H9 (cell line): ENCODE data around the gene AMBRA1. TPM values are rescaled to one million over a fixed set of nuclear protein-coding genes. Genes with fewer than 3 reads are reported as not detected.

Experiments used
- DNase-seq: peaks from one replicate; pipeline ENCODE4 v3.0.0-alpha.2; 2017
- H2AFZ ChIP-seq: one replicate; pipeline ENCODE4 v1.6.1; 2013; ENCODE audit warnings: mild to moderate bottlenecking, low read length, control low read depth, moderate library complexity
- H2AK5ac ChIP-seq: 2 replicates; pipeline ENCODE4 v1.6.1; 2013; ENCODE audit warnings: low read length, control low read depth, mixed read lengths; ENCODE audit not compliant: insufficient read length
- H2BK120ac ChIP-seq: one replicate; pipeline ENCODE4 v1.6.1; 2013; ENCODE audit warnings: low read depth, mild to moderate bottlenecking, low read length, control low read depth, inconsistent platforms; ENCODE audit not compliant: poor library complexity, severe bottlenecking
- H2BK12ac ChIP-seq: 2 replicates; pipeline ENCODE4 v1.6.1; 2013; ENCODE audit warnings: low read length, control low read depth, mixed read lengths, low read depth; ENCODE audit not compliant: insufficient read length
- H2BK15ac ChIP-seq: 2 replicates; pipeline ENCODE4 v1.6.1; 2013; ENCODE audit warnings: low read depth, low read length, control low read depth
- H2BK20ac ChIP-seq: one replicate; pipeline ENCODE4 v1.6.1; 2013; ENCODE audit warnings: low read depth, mild to moderate bottlenecking, low read length, control low read depth, inconsistent platforms; ENCODE audit not compliant: poor library complexity, severe bottlenecking
- H2BK5ac ChIP-seq: 2 replicates; pipeline ENCODE4 v1.6.1; 2013; ENCODE audit warnings: low read length, control low read depth, mixed read lengths; ENCODE audit not compliant: insufficient read length
- H3K14ac ChIP-seq: 2 replicates; pipeline ENCODE4 v1.6.1; 2013; ENCODE audit warnings: low read length, control low read depth; ENCODE audit not compliant: insufficient read depth
- H3K18ac ChIP-seq: 2 replicates; pipeline ENCODE4 v1.6.1; 2013; ENCODE audit warnings: low read depth, mild to moderate bottlenecking, mixed read lengths, low read length, control low read depth; ENCODE audit not compliant: insufficient read length
- H3K23ac ChIP-seq: 2 replicates; pipeline ENCODE4 v1.6.1; 2013; ENCODE audit warnings: low read length, control low read depth, mixed read lengths, low read depth; ENCODE audit not compliant: insufficient read length
- H3K23me2 ChIP-seq: 2 replicates; pipeline ENCODE4 v1.6.1; 2013; ENCODE audit warnings: low read depth, mild to moderate bottlenecking, mixed read lengths, low read length, control low read depth; ENCODE audit not compliant: insufficient read length, poor library complexity, severe bottlenecking
- H3K27ac ChIP-seq: 2 replicates; pipeline ENCODE4 v1.5.1; 2013; ENCODE audit warnings: low read length, control low read depth, mixed read lengths, low read depth; ENCODE audit not compliant: insufficient read length
- H3K27me3 ChIP-seq: 2 replicates; pipeline ENCODE4 v1.6.1; 2013; ENCODE audit warnings: low read length, control low read depth, inconsistent platforms; ENCODE audit not compliant: insufficient read depth
- H3K4ac ChIP-seq: 2 replicates; pipeline ENCODE4 v1.6.1; 2013; ENCODE audit warnings: low read depth, mild to moderate bottlenecking, control low read depth, inconsistent platforms, low read length, moderate library complexity
- H3K4me1 ChIP-seq: 2 replicates; pipeline ENCODE4 v1.6.1; 2013; ENCODE audit warnings: low read length, control low read depth, inconsistent platforms; ENCODE audit not compliant: insufficient read depth
- H3K4me2 ChIP-seq: 2 replicates; pipeline ENCODE4 v1.6.1; 2013; ENCODE audit warnings: low read length, control low read depth, mixed read lengths; ENCODE audit not compliant: insufficient read length, insufficient read depth
- H3K56ac ChIP-seq: 2 replicates; pipeline ENCODE4 v1.6.1; 2013; ENCODE audit warnings: low read depth, mild to moderate bottlenecking, mixed read lengths, low read length, control low read depth; ENCODE audit not compliant: insufficient read length
- H3K79me1 ChIP-seq: 2 replicates; pipeline ENCODE4 v1.6.1; 2013; ENCODE audit warnings: low read depth, mild to moderate bottlenecking, moderate library complexity, low read length, control low read depth, inconsistent platforms; ENCODE audit not compliant: insufficient read depth, poor library complexity, severe bottlenecking
- H3K79me2 ChIP-seq: 2 replicates; pipeline ENCODE4 v1.6.1; 2013; ENCODE audit warnings: low read length, control low read depth, inconsistent platforms; ENCODE audit not compliant: insufficient read depth
- H3K9ac ChIP-seq: 2 replicates; pipeline ENCODE4 v1.6.1; 2013; ENCODE audit warnings: low read length, control low read depth, mixed read lengths; ENCODE audit not compliant: insufficient read length; ENCODE audit errors: extremely low read depth
- H3K9me3 ChIP-seq: one replicate; pipeline ENCODE4 v1.6.1; 2013; ENCODE audit warnings: low read depth, low read length, inconsistent platforms; ENCODE audit not compliant: control insufficient read depth
- H3T11ph ChIP-seq: one replicate; pipeline ENCODE4 v1.6.1; 2013; ENCODE audit warnings: mild to moderate bottlenecking, low read length, control low read depth, inconsistent platforms
- H4K20me1 ChIP-seq: one replicate; pipeline ENCODE4 v1.6.1; 2013; ENCODE audit not compliant: control insufficient read depth, insufficient read length, insufficient read depth
- H4K5ac ChIP-seq: 2 replicates; pipeline ENCODE4 v1.6.1; 2013; ENCODE audit warnings: low read depth, mild to moderate bottlenecking, mixed read lengths, low read length, control low read depth; ENCODE audit not compliant: insufficient read length
- H4K8ac ChIP-seq: replicated peaks from 2 replicates; pipeline ENCODE4 v1.6.1; 2013; ENCODE audit warnings: low read length, control low read depth, mixed read lengths, low read depth; ENCODE audit not compliant: insufficient read length
- H4K91ac ChIP-seq: 2 replicates; pipeline ENCODE4 v1.6.1; 2013; ENCODE audit warnings: low read depth, mild to moderate bottlenecking, moderate library complexity, mixed read lengths, low read length, control low read depth; ENCODE audit not compliant: insufficient read length
- H3K27ac Mint-ChIP-seq, 3 experiments: 2 replicates in 2 of 3; 3 replicates in 1 of 3; pipeline ENCODE4 v1.8.0; 2020 to 2021; ENCODE audit warnings: mixed read lengths in 3 of 3, mild to moderate bottlenecking in 1 of 3, moderate library complexity in 1 of 3
- H3K27me3 Mint-ChIP-seq: 2 replicates; pipeline ENCODE4 v1.8.0; 2021; ENCODE audit warnings: low read depth, mild to moderate bottlenecking, moderate library complexity, mixed read lengths
- H3K36me3 Mint-ChIP-seq, 3 experiments: 2 replicates in 2 of 3; 3 replicates in 1 of 3; pipeline ENCODE4 v1.8.0; 2020 to 2021; ENCODE audit warnings: low read depth in 3 of 3, mixed read lengths in 3 of 3; ENCODE audit not compliant: insufficient read depth in 1 of 3
- H3K4me1 Mint-ChIP-seq, 2 experiments: 2 replicates each; pipeline ENCODE4 v1.8.0; 2020; ENCODE audit warnings: mixed read lengths in 2 of 2
- H3K4me3 Mint-ChIP-seq, 2 experiments: 2 replicates in 1 of 2; 3 replicates in 1 of 2; pipeline ENCODE4 v1.8.0; 2020 to 2021; ENCODE audit warnings: mild to moderate bottlenecking in 2 of 2, mixed read lengths in 2 of 2, moderate library complexity in 1 of 2
- H3K9me3 Mint-ChIP-seq, 2 experiments: 2 replicates in 1 of 2; 3 replicates in 1 of 2; pipeline ENCODE4 v1.8.0; 2020; ENCODE audit warnings: mild to moderate bottlenecking in 2 of 2, mixed read lengths in 2 of 2, moderate library complexity in 1 of 2
- CTCF ChIP-seq: fragments of 200-600 bp; sonication (generic); conservative IDR thresholded peaks from 3 replicates; pipeline ENCODE4 v1.8.0; 2021; ENCODE audit warnings: antibody characterized with exemption, mild to moderate bottlenecking
- WGBS: extraction: QIAGEN DNeasy Blood & Tissue Kit; methylation state at CpG from one replicate; pipeline ENCODE4 v1.1.7; 2013; ENCODE audit warnings: missing lambda C conversion rate, low lambda C conversion rate, mixed read lengths; ENCODE audit not compliant: insufficient read length; ENCODE audit errors: extremely low coverage; 5-methylcytosine and 5-hydroxymethylcytosine counted together
- total RNA-seq: library from RNA; stranded (reverse); gene quantifications from 2 replicates; pipeline ENCODE4 v1.2.1, GENCODE V29; 2021

Gene AMBRA1
- total RNA-seq, 1 experiment from 2014 or later: 37.5 TPM

- no peak overlapping the region for H2BK15ac ChIP-seq
- H3K9ac ChIP-seq: no peak overlapping the region
- H3K79me1 ChIP-seq: peaks cover 6% of the 10 kb centered on the region
- H3K27me3 Mint-ChIP-seq: no peaks in the 10 kb centered on the region
- no peaks in the 10 kb centered on the region for H4K20me1 ChIP-seq
- peak overlapping the region; percentile 65 to 96 (median 79); a peak in 5 of 7 replicates for H3K27ac Mint-ChIP-seq
- H2BK120ac ChIP-seq: no peak overlapping the region
- H2AFZ ChIP-seq: no peak overlapping the region
- no peak overlapping the region for H2AK5ac ChIP-seq
- H3K79me2 ChIP-seq: peaks cover 2% of the 10 kb centered on the region; the same call in 1 of the 2 replicates
- DNase-seq: no peak
- TF ChIP-seq CTCF: no peak
- H4K5ac ChIP-seq: no peak overlapping the region
- peaks cover 45 to 62% of the 10 kb centered on the region in 2 experiments for H3K4me1 Mint-ChIP-seq
- no peak overlapping the region for H3K4me3 Mint-ChIP-seq
- H3K27ac ChIP-seq: no peak overlapping the region
- no peak overlapping the region for H4K91ac ChIP-seq
- no peaks in the 10 kb centered on the region for H3K9me3 Mint-ChIP-seq
- H3K56ac ChIP-seq: no peak overlapping the region
- no peak overlapping the region for H2BK5ac ChIP-seq
- H3T11ph ChIP-seq: no peak overlapping the region
- H3K4ac ChIP-seq: no peak overlapping the region
- no peaks in the 10 kb centered on the region for H3K4me1 ChIP-seq
- H3K23ac ChIP-seq: no peak overlapping the region
- no peak overlapping the region for H3K4me2 ChIP-seq
- no peak overlapping the region for H2BK12ac ChIP-seq
- H4K8ac ChIP-seq: no peak overlapping the region
- no peaks in the 10 kb centered on the region for H3K9me3 ChIP-seq
- H3K14ac ChIP-seq: no peak overlapping the region; the same call in 1 of the 2 replicates
- no peak overlapping the region for H3K18ac ChIP-seq
- no CpG with 5 or more reads among the region's 7 CpGs for WGBS
- no peak overlapping the region for H2BK20ac ChIP-seq
- peaks cover 0 to 9% (median 2%) of the 10 kb centered on the region in 3 experiments; a peak in 2 of 7 replicates for H3K36me3 Mint-ChIP-seq
- no peaks in the 10 kb centered on the region for H3K27me3 ChIP-seq
- no peaks in the 10 kb centered on the region for H3K23me2 ChIP-seq
Observed at GRCh38 chr11:46356924-46357482, 236.8 kb downstream of the AMBRA1 start.
